Neural cell (in vitro differentiated cells): ENCODE results near the gene SLC44A2. TPM values are rescaled to one million over a fixed set of nuclear protein-coding genes. Genes with fewer than 3 reads are reported as not detected.

Experiments
- H2AFZ ChIP-seq: fragments of 200-600, 300-800 bp; sonication (generic), shearing (Covaris generic); 2 replicates; pipeline ENCODE4 v1.6.0; 2014; ENCODE audit warnings: low read depth, mild to moderate bottlenecking, antibody characterized with exemption, low read length, moderate library complexity
- H3F3A ChIP-seq: fragments of 200-600 bp; shearing (Covaris generic); 2 replicates; pipeline ENCODE4 v1.6.1; 2016; ENCODE audit warnings: mild to moderate bottlenecking, moderate library complexity, mixed read lengths, antibody characterized with exemption, low read length; ENCODE audit not compliant: insufficient read depth, poor library complexity, severe bottlenecking
- H3K27ac ChIP-seq: fragments of 200-600, 300-800 bp; sonication (generic), shearing (Covaris generic); 2 replicates; pipeline ENCODE4 v1.5.1; 2014; ENCODE audit warnings: mild to moderate bottlenecking, low read length, moderate library complexity
- H3K27me3 ChIP-seq: fragments of 300-800, 200-600 bp; sonication (generic), shearing (Covaris generic); 2 replicates; pipeline ENCODE4 v1.6.0; 2014; ENCODE audit warnings: mild to moderate bottlenecking, low read depth, low read length, moderate library complexity; ENCODE audit not compliant: insufficient read depth
- H3K36me3 ChIP-seq: fragments of 300-800, 200-600 bp; sonication (generic), shearing (Covaris generic); 2 replicates; pipeline ENCODE4 v1.5.1; 2014; ENCODE audit warnings: mild to moderate bottlenecking, antibody characterized with exemption, low read length, moderate library complexity; ENCODE audit not compliant: insufficient read depth
- H3K4me2 ChIP-seq: fragments of 300-800, 200-600 bp; sonication (generic), shearing (Covaris generic); 2 replicates; pipeline ENCODE4 v1.6.0; 2014; ENCODE audit warnings: mild to moderate bottlenecking, low read length
- H3K4me3 ChIP-seq: fragments of 300-800, 200-600 bp; sonication (generic), shearing (Covaris generic); 2 replicates; pipeline ENCODE4 v1.5.1; 2014; ENCODE audit warnings: mild to moderate bottlenecking, low read length, moderate library complexity
- H3K79me2 ChIP-seq: fragments of 200-600 bp; shearing (Covaris generic); replicated peaks from 2 replicates; pipeline ENCODE4 v1.6.0; 2014; ENCODE audit warnings: mild to moderate bottlenecking, low read length, moderate library complexity; ENCODE audit not compliant: insufficient read depth
- H3K9ac ChIP-seq: fragments of 300-800, 200-600 bp; sonication (generic), shearing (Covaris generic); 2 replicates; pipeline ENCODE4 v1.6.1; 2016; ENCODE audit warnings: mild to moderate bottlenecking, low read length, mixed read lengths
- H3K9me2 ChIP-seq: fragments of 200-600 bp; shearing (Covaris generic); 2 replicates; pipeline ENCODE4 v1.6.1; 2016; ENCODE audit warnings: mild to moderate bottlenecking, low read length, mixed read lengths; ENCODE audit not compliant: insufficient read depth
- H3K9me3 ChIP-seq: fragments of 200-600, 300-800 bp; sonication (generic), shearing (Covaris generic); 2 replicates; pipeline ENCODE4 v1.6.1; 2016; ENCODE audit warnings: mild to moderate bottlenecking, mixed run types, low read length, moderate library complexity, mixed read lengths
- H4K20me1 ChIP-seq: fragments of 200-600 bp; shearing (Covaris generic); 2 replicates; pipeline ENCODE4 v1.6.1; 2016; ENCODE audit warnings: mild to moderate bottlenecking, mixed run types; ENCODE audit not compliant: insufficient read depth
- CTCF ChIP-seq: fragments of 450-650 bp; IDR thresholded peaks from 2 replicates; pipeline ENCODE4 v1.5.1; 2014; ENCODE audit warnings: antibody characterized with exemption, mild to moderate bottlenecking, moderate library complexity; ENCODE audit not compliant: poor library complexity, severe bottlenecking
- EP300 ChIP-seq: fragments of 450-650 bp; conservative IDR thresholded peaks from 2 replicates; pipeline ENCODE4 v1.6.1; 2014; ENCODE audit warnings: antibody characterized with exemption, mild to moderate bottlenecking, moderate library complexity; ENCODE audit not compliant: poor library complexity, severe bottlenecking
- EZH2 ChIP-seq: fragments of 200-600, 300-800 bp; shearing (Covaris generic), sonication (generic); IDR thresholded peaks from 2 replicates; pipeline ENCODE4 v1.6.1; 2014; ENCODE audit warnings: antibody characterized with exemption, low read length, borderline replicate concordance, mild to moderate bottlenecking; ENCODE audit not compliant: insufficient read depth, poor library complexity, severe bottlenecking
- MXI1 ChIP-seq: fragments of 450-650 bp; conservative IDR thresholded peaks from 2 replicates; pipeline ENCODE4 v1.6.1; 2014; ENCODE audit warnings: antibody characterized with exemption, mild to moderate bottlenecking; ENCODE audit not compliant: poor library complexity, severe bottlenecking
- POLR2AphosphoS5 ChIP-seq: IDR thresholded peaks from 2 replicates; pipeline ENCODE4 v1.6.1; 2012
- RAD21 ChIP-seq: fragments of 450-650 bp; conservative IDR thresholded peaks from 2 replicates; pipeline ENCODE4 v1.6.1; 2014; ENCODE audit warnings: antibody characterized with exemption, mild to moderate bottlenecking, moderate library complexity
- REST ChIP-seq: IDR thresholded peaks from 2 replicates; pipeline ENCODE4 v1.6.1; 2012; ENCODE audit warnings: borderline replicate concordance
- SMC3 ChIP-seq: fragments of 450-650 bp; conservative IDR thresholded peaks from 2 replicates; pipeline ENCODE4 v1.6.1; 2014; ENCODE audit warnings: antibody characterized with exemption, mild to moderate bottlenecking, moderate library complexity; ENCODE audit not compliant: poor library complexity
- TAF1 ChIP-seq: IDR thresholded peaks from 2 replicates; pipeline ENCODE4 v1.6.1; 2012; ENCODE audit warnings: low read depth
- polyA minus RNA-seq: library from RNA; depleted of rRNA, polyadenylated mRNA; stranded (reverse); fragments of >200 nt; gene quantifications from 2 replicates; pipeline ENCODE4 v1.2.3, GENCODE V29; 2014
- polyA plus RNA-seq: library from polyadenylated mRNA; depleted of rRNA; stranded (reverse); fragments of >200 nt; gene quantifications from 2 replicates; pipeline ENCODE4 v1.2.3, GENCODE V29; 2014

The SLC44A2 gene
- 50.0 and 55.7 TPM in 2 replicates for polyA plus RNA-seq
- 28.1 and 29.5 TPM in 2 replicates for polyA minus RNA-seq

- Histone ChIP-seq H4K20me1 (no peaks in the 10 kb centered on the region), H3K27me3 (no peaks in the 10 kb centered on the region), H3K79me2 (no peaks in the 10 kb centered on the region), H3K9me2 (no peaks in the 10 kb centered on the region), H3F3A (no peaks in the 10 kb centered on the region), H3K9ac (no peak within 1 kb of the TSS), H3K27ac (no peak within 1 kb of the TSS), H3K4me3 (peak within 1 kb of the TSS; percentile 25), H2AFZ (no peak within 1 kb of the TSS), H3K9me3 (no peaks in the 10 kb centered on the region), H3K4me2 (no peak within 1 kb of the TSS), H3K36me3 (no peaks in the 10 kb centered on the region)
- TF ChIP-seq REST (no peak), EP300 (no peak), POLR2AphosphoS5 (no peak), MXI1 (no peak), TAF1 (no peak), EZH2 (no peak), CTCF (no peak), SMC3 (no peak), RAD21 (no peak)
Measured at GRCh38 chr19:10625003-10625761, at the start of gene SLC44A2. Gene SLC44A2, plus strand, starts transcription at chr19:10625553. Its CDS starts 81 bp downstream, at chr19:10625634.

GRCh38 chr19:10577951-10578350, 47.4 kb upstream of the SLC44A2 start:
- Histone ChIP-seq H3K36me3 (no peaks in the 10 kb centered on the region), H3K9me2 (no peaks in the 10 kb centered on the region), H2AFZ (no peak overlapping the region), H3K4me3 (no peak overlapping the region), H3K79me2 (no peaks in the 10 kb centered on the region), H3K4me2 (no peak overlapping the region), H4K20me1 (no peaks in the 10 kb centered on the region), H3K9ac (no peak overlapping the region), H3K9me3 (no peaks in the 10 kb centered on the region), H3F3A (no peaks in the 10 kb centered on the region), H3K27me3 (no peaks in the 10 kb centered on the region), H3K27ac (no peak overlapping the region)
- TF ChIP-seq EZH2 (no peak), SMC3 (no peak), MXI1 (no peak), EP300 (no peak), TAF1 (no peak), POLR2AphosphoS5 (no peak), CTCF (no peak)
